Activated B cell treated with CpG ODN at 0.5 μM for 24 hours (primary cell): ENCODE data around the gene IL1F10. TPM values are rescaled to one million over a fixed set of nuclear protein-coding genes. Genes with fewer than 3 reads are reported as not detected.

ENCODE experiments used
- ATAC-seq: fragments of 200-7000 bp; cut with Tn5 transposase; one replicate; pipeline ENCODE4 v1.10.0; 2021; ENCODE audit warnings: low read depth, mild to moderate bottlenecking, moderate library complexity
- CTCF ChIA-PET: fragments of 350-600 bp; sonication (Branson Sonifier 250); formaldehyde crosslinking; loops from one replicate; lab custom pipeline; 2021; ENCODE audit warnings: antibody characterized with exemption; lab: Charles Lee
- POLR2A ChIA-PET: fragments of 350-600 bp; sonication (Branson Sonifier 250); formaldehyde crosslinking; loops from one replicate; lab custom pipeline; 2021; ENCODE audit warnings: antibody characterized with exemption; lab: Charles Lee
- DNase-seq: peaks from one replicate; pipeline ENCODE4 v3.0.0; 2022
- H3K27ac Mint-ChIP-seq: one replicate; pipeline ENCODE4 v1.8.0; 2020; ENCODE audit warnings: mixed read lengths
- H3K27me3 Mint-ChIP-seq: one replicate; pipeline ENCODE4 v1.8.0; 2021; ENCODE audit warnings: mixed read lengths
- H3K36me3 Mint-ChIP-seq: one replicate; pipeline ENCODE4 v1.8.0; 2021; ENCODE audit warnings: low read depth, mixed read lengths
- H3K4me1 Mint-ChIP-seq: one replicate; pipeline ENCODE4 v1.8.0; 2021; ENCODE audit warnings: mixed read lengths
- H3K4me3 Mint-ChIP-seq: one replicate; pipeline ENCODE4 v1.8.0; 2020; ENCODE audit warnings: mild to moderate bottlenecking, mixed read lengths
- H3K9me3 Mint-ChIP-seq: one replicate; pipeline ENCODE4 v1.8.0; 2020; ENCODE audit warnings: mixed read lengths
- CTCF ChIP-seq: fragments of 200-600 bp; IDR thresholded peaks from one replicate; pipeline ENCODE4 v1.8.0; 2022; ENCODE audit warnings: antibody characterized with exemption, mild to moderate bottlenecking
- intact Hi-C: fragments of 100-400 bp; cut with micrococcal nuclease; formaldehyde crosslinking; loops from one replicate; pipeline ENCODE4 v1.15.1; 2024
- total RNA-seq: library from RNA; stranded (reverse); gene quantifications from 2 replicates; pipeline ENCODE4 v1.2.3, GENCODE V29; 2022

The IL1F10 gene
- total RNA-seq, 1 donor from 2014 or later, result not detected

- no peak overlapping the region for H3K27ac Mint-ChIP-seq
- H3K9me3 Mint-ChIP-seq, result peaks cover 4% of the 10 kb centered on the region
- intact Hi-C loops, result no loop called here
- ATAC-seq, result no peak
- ChIA-PET CTCF (no interaction called here), POLR2A (no interaction called here)
- TF ChIP-seq CTCF, result no peak
- H3K4me1 Mint-ChIP-seq, result no peaks in the 10 kb centered on the region
- H3K27me3 Mint-ChIP-seq, result peaks cover 22% of the 10 kb centered on the region
- DNase-seq, result no peak
- no peaks in the 10 kb centered on the region for H3K36me3 Mint-ChIP-seq
- H3K4me3 Mint-ChIP-seq, result no peak overlapping the region
Measured at GRCh38 chr2:113038291-113038690, 29.5 kb upstream of the IL1F10 start.

- ATAC-seq, result no peak
Measured at GRCh38 chr2:113039158-113039557, 28.6 kb upstream of the IL1F10 start.

GRCh38 chr2:113039719-113040118 lies 28.1 kb upstream of the IL1F10 start:
- Mint-ChIP-seq H3K27ac (no peak overlapping the region), H3K27me3 (peaks cover 20% of the 10 kb centered on the region), H3K36me3 (no peaks in the 10 kb centered on the region), H3K9me3 (peaks cover 4% of the 10 kb centered on the region), H3K4me1 (no peaks in the 10 kb centered on the region), H3K4me3 (no peak overlapping the region)
- ATAC-seq, result no peak
- DNase-seq, result no peak
- ChIA-PET POLR2A (no interaction called here), CTCF (no interaction called here)
- intact Hi-C loops, result no loop called here
- no peak for TF ChIP-seq CTCF

More at GRCh38 chr2:113039158-113039557, 28.6 kb upstream of the IL1F10 start:
- no peak overlapping the region for H3K27ac Mint-ChIP-seq
- ChIA-PET POLR2A (no interaction called here), CTCF (no interaction called here)
- H3K9me3 Mint-ChIP-seq, result peaks cover 4% of the 10 kb centered on the region
- no peaks in the 10 kb centered on the region for H3K4me1 Mint-ChIP-seq
- no peak for DNase-seq
- no peak overlapping the region for H3K4me3 Mint-ChIP-seq
- no peaks in the 10 kb centered on the region for H3K36me3 Mint-ChIP-seq
- no peak for TF ChIP-seq CTCF
- peaks cover 21% of the 10 kb centered on the region for H3K27me3 Mint-ChIP-seq
- intact Hi-C loops, result no loop called here

GRCh38 chr2:113041871-113042270 lies 25.9 kb upstream of the IL1F10 start:
- DNase-seq, result no peak
- H3K36me3 Mint-ChIP-seq, result no peaks in the 10 kb centered on the region
- H3K27ac Mint-ChIP-seq, result no peak overlapping the region
- H3K4me3 Mint-ChIP-seq, result no peak overlapping the region
- H3K4me1 Mint-ChIP-seq, result no peaks in the 10 kb centered on the region
- peaks cover 4% of the 10 kb centered on the region for H3K9me3 Mint-ChIP-seq
- no peak for TF ChIP-seq CTCF
- intact Hi-C loops, result no loop called here
- no peak for ATAC-seq
- H3K27me3 Mint-ChIP-seq, result peaks cover 19% of the 10 kb centered on the region
- CTCF ChIA-PET, result no interaction called here
- POLR2A ChIA-PET, result interaction anchor here (0.6 kb wide), 1 partner anchor 321 kb away, joined by 3 read pairs; no protein-coding TSS in a partner anchor

GRCh38 chr2:113046465-113046864 lies 21.3 kb upstream of the IL1F10 start:
- Mint-ChIP-seq H3K27ac (no peak overlapping the region), H3K27me3 (peaks cover 23% of the 10 kb centered on the region), H3K4me3 (no peak overlapping the region), H3K9me3 (peaks cover 8% of the 10 kb centered on the region), H3K4me1 (no peaks in the 10 kb centered on the region), H3K36me3 (no peaks in the 10 kb centered on the region)
- CTCF ChIA-PET, result no interaction called here
- no peak for TF ChIP-seq CTCF
- DNase-seq, result no peak
- ATAC-seq, result no peak
- POLR2A ChIA-PET, result no interaction called here
- intact Hi-C loops, result no loop called here
